K562 (cell line): ENCODE results near the gene PRXL2B. TPM values are rescaled to one million over a fixed set of nuclear protein-coding genes. Genes with fewer than 3 reads are reported as not detected.

Experiments
- ATAC-seq: fragments of 200-7000 bp; cut with Tn5 transposase; 3 replicates; pipeline ENCODE4 v1.9.1; 2020; ENCODE audit warnings: moderate library complexity
- BruUV-seq: library from RNA; stranded (reverse); fragments of 400-500 nt; replicated peaks from 2 replicates; lab custom pipeline; 2021; lab: Mats Ljungman, UMichigan
- CTCF ChIA-PET: fragments of 300-600 bp; formaldehyde crosslinking; extraction: SDS; loops from one replicate; lab custom pipeline; 2021; ENCODE audit warnings: low intra/inter-chr PET ratio; lab: Yijun Ruan, JAX
- POLR2A ChIA-PET: fragments of 300-600, 350-650 bp; sonication (Branson Sonifier 250); formaldehyde crosslinking; extraction: SDS; loops from one replicate; lab custom pipeline; 2021; ENCODE audit warnings: antibody characterized with exemption, inconsistent platforms; lab: Yijun Ruan, JAX
- DNase-seq, 4 experiments: peaks; one replicate each; pipeline versions ENCODE4 v3.0.0 to v3.0.0-alpha.2; 2011 to 2018; ENCODE audit warnings: low spot score in 3 of 4, mixed read lengths in 3 of 4; ENCODE audit errors: extremely low read depth in 1 of 4
- FAIRE-seq: peaks from 2 replicates; lab custom pipeline; 2011; peaks lifted over from hg19 to GRCh38; lab: Jason Lieb, UNC
- H2AFZ ChIP-seq: 2 replicates; pipeline ENCODE4 v1.6.0; 2011; ENCODE audit warnings: low read depth, low read length, control low read depth, inconsistent platforms
- H3K27ac ChIP-seq: fragments of 200-600 bp; 3 replicates; pipeline ENCODE4 v1.8.0; 2011; ENCODE audit warnings: low read depth, mild to moderate bottlenecking, control low read depth, inconsistent platforms, low read length, moderate library complexity, mixed read lengths; ENCODE audit errors: extremely low read depth
- H3K27me3 ChIP-seq, 2 experiments: fragments of 300-600 bp in 1 of 2; 2 replicates in 1 of 2; 3 replicates in 1 of 2; pipeline versions ENCODE4 v1.6.0 to v1.8.0; 2011; ENCODE audit warnings: inconsistent platforms in 2 of 2, low read length in 2 of 2, mild to moderate bottlenecking in 1 of 2, mixed read lengths in 1 of 2, moderate library complexity in 1 of 2; ENCODE audit not compliant: control insufficient read depth in 2 of 2, insufficient read depth in 2 of 2
- H3K36me3 ChIP-seq: fragments of 300-600 bp; 3 replicates; pipeline ENCODE4 v1.8.0; 2011; ENCODE audit warnings: mild to moderate bottlenecking, low read length, inconsistent platforms; ENCODE audit not compliant: control insufficient read depth, insufficient read depth
- H3K4me1 ChIP-seq, 2 experiments: fragments of 200-600 bp in 1 of 2; replicated peaks in 1 of 2; 2 replicates in 1 of 2; 3 replicates in 1 of 2; pipeline versions ENCODE4 v1.5.1 to v1.8.0; 2011; ENCODE audit warnings: inconsistent platforms in 2 of 2, low read length in 2 of 2, mild to moderate bottlenecking in 1 of 2, mixed read lengths in 1 of 2, moderate library complexity in 1 of 2; ENCODE audit not compliant: control insufficient read depth in 2 of 2, insufficient read depth in 2 of 2
- H3K4me2 ChIP-seq: 2 replicates; pipeline ENCODE4 v1.6.1; 2011; ENCODE audit warnings: low read length, control low read depth, inconsistent platforms, mixed read lengths; ENCODE audit not compliant: insufficient read depth
- H3K4me3 ChIP-seq: fragments of 200-600 bp; sonication (generic), shearing (Covaris generic); 2 replicates; pipeline ENCODE4 v1.5.1; 2016; ENCODE audit warnings: control low read depth, inconsistent platforms
- H3K79me2 ChIP-seq: fragments of 200-600 bp; 3 replicates; pipeline ENCODE4 v1.8.0; 2011; ENCODE audit warnings: low read length, inconsistent platforms; ENCODE audit not compliant: control insufficient read depth, insufficient read depth
- H3K9ac ChIP-seq, 2 experiments: 2 replicates each; pipeline versions ENCODE4 v1.6.0 to v1.6.1; 2011; ENCODE audit warnings: low read depth in 2 of 2, low read length in 2 of 2, control low read depth in 1 of 2, inconsistent platforms in 1 of 2, mild to moderate bottlenecking in 1 of 2, mixed read lengths in 1 of 2; ENCODE audit not compliant: insufficient read depth in 1 of 2
- H3K9me1 ChIP-seq: one replicate; pipeline ENCODE4 v1.6.0; 2011; ENCODE audit warnings: inconsistent platforms, mild to moderate bottlenecking, low read length, moderate library complexity; ENCODE audit not compliant: control insufficient read depth, insufficient read depth
- H3K9me3 ChIP-seq: replicated peaks from 2 replicates; pipeline ENCODE4 v1.5.1; 2011; ENCODE audit warnings: low read depth, low read length, inconsistent platforms; ENCODE audit not compliant: control insufficient read depth, insufficient read depth
- H4K20me1 ChIP-seq: replicated peaks from 2 replicates; pipeline ENCODE4 v1.6.1; 2011; ENCODE audit warnings: low read length, inconsistent platforms, mixed read lengths; ENCODE audit not compliant: control insufficient read depth, insufficient read depth
- DPF2 ChIP-seq: fragments of 450-650 bp; IDR thresholded peaks from 2 replicates; pipeline ENCODE4 v1.6.1; 2016
- PTBP1 ChIP-seq: fragments of 200-400 bp; formaldehyde crosslinking; IDR thresholded peaks from 2 replicates; pipeline ENCODE4 v1.6.1; 2017; ENCODE audit warnings: low read depth, low read length
- RBM22 ChIP-seq: fragments of 200-400 bp; formaldehyde crosslinking; IDR thresholded peaks from 2 replicates; pipeline ENCODE4 v1.6.1; 2018; ENCODE audit warnings: low read length, low read depth; ENCODE audit not compliant: poor library complexity, severe bottlenecking
- SFPQ ChIP-seq: fragments of 200-400 bp; formaldehyde crosslinking; IDR thresholded peaks from 2 replicates; pipeline ENCODE4 v1.6.1; 2017; ENCODE audit warnings: mild to moderate bottlenecking, low read depth, low read length, moderate library complexity
- TRIM24 ChIP-seq, 2 experiments: fragments of 450-650 bp; IDR thresholded peaks; 2 replicates each; pipeline ENCODE4 v1.6.1; 2016
- ZHX1 ChIP-seq: fragments of 150-350 bp; conservative IDR thresholded peaks from 2 replicates; pipeline ENCODE4 v1.6.1; 2014; ENCODE audit warnings: low read length
- ZNF175 ChIP-seq: fragments of 200-800 bp; sonication (Bioruptor generic); IDR thresholded peaks from 2 replicates; pipeline ENCODE4 v1.6.1; 2016; ENCODE audit warnings: low read depth, mild to moderate bottlenecking, missing genetic modification characterization, missing compliant biosample characterization
- ZNF280A ChIP-seq: fragments of 450-650 bp; IDR thresholded peaks from 2 replicates; pipeline ENCODE4 v1.6.1; 2018; ENCODE audit warnings: mild to moderate bottlenecking, low read depth; ENCODE audit not compliant: partially characterized antibody
- ZNF764 ChIP-seq: fragments of 250-450 bp; sonication (Bioruptor Pico); IDR thresholded peaks from 2 replicates; pipeline ENCODE4 v1.4.0; 2020; ENCODE audit warnings: low read depth, mild to moderate bottlenecking, moderate library complexity
- WGBS: fragments of 100-300 bp; shearing (Covaris generic); methylation state at CpG from one replicate; pipeline ENCODE4 v1.1.6; 2016; ENCODE audit warnings: low coverage, mixed read lengths; ENCODE audit not compliant: insufficient coverage; ENCODE audit errors: missing lambda C conversion rate; 5-methylcytosine and 5-hydroxymethylcytosine counted together
- in situ Hi-C: fragments of 300-500 bp; cut with MboI; formaldehyde crosslinking; loops from 4 replicates; pipeline ENCODE4 v1.15.0; 2018; ENCODE audit warnings: inconsistent platforms, mixed read lengths
- intact Hi-C: fragments of 100-400 bp; cut with micrococcal nuclease; formaldehyde crosslinking; loops from 2 replicates; pipeline ENCODE4 v1.14.2; 2022
- polyA plus RNA-seq, 8 experiments: library from polyadenylated mRNA; depleted of rRNA in 4 of 8; stranded (reverse) in 5 of 8; unstranded in 3 of 8; fragments of >200 nt; fragmentation: Nextera tagmentation in 2 of 8; fragmentation: Illumina TruSeq in 1 of 8; extraction: Ambion mirVana in 2 of 8; extraction: Trizol in 1 of 8; gene quantifications; 2 replicates each; pipeline versions ENCODE4 v1.2.1 to v1.2.3, GENCODE V29; 2011 to 2014; ENCODE audit warnings: inconsistent platforms in 1 of 8, missing spikeins in 1 of 8
- total RNA-seq, 7 experiments: library from RNA; depleted of rRNA in 6 of 7; stranded (reverse); fragments of >200 nt in 6 of 7; fragmentation: Illumina TruSeq in 2 of 7; extraction: Trizol in 2 of 7; gene quantifications; 2 replicates each; pipeline versions ENCODE4 v1.2.1 to v1.2.3, GENCODE V29; 2011 to 2021; ENCODE audit warnings: low replicate concordance in 1 of 7
- TF ChIP-seq, protein P1 (sequence below): fragments of 250-450 bp; sonication (Bioruptor Pico); IDR thresholded peaks from 2 replicates; pipeline ENCODE4 v1.8.0; 2022; ENCODE audit warnings: moderate library complexity, mild to moderate bottlenecking, inconsistent platforms
- TF ChIP-seq, protein P2 (sequence below): fragments of 450-650 bp; IDR thresholded peaks from 2 replicates; pipeline ENCODE4 v1.6.1; 2016; ENCODE audit warnings: borderline replicate concordance

The PRXL2B gene
- total and polyA plus RNA-seq, 9 of the 15 experiments (the other 6 are each of a cell fraction or from before 2014, with no cell fraction given) = 0.99 to 25.3 (median 11.8) TPM

DNA sequence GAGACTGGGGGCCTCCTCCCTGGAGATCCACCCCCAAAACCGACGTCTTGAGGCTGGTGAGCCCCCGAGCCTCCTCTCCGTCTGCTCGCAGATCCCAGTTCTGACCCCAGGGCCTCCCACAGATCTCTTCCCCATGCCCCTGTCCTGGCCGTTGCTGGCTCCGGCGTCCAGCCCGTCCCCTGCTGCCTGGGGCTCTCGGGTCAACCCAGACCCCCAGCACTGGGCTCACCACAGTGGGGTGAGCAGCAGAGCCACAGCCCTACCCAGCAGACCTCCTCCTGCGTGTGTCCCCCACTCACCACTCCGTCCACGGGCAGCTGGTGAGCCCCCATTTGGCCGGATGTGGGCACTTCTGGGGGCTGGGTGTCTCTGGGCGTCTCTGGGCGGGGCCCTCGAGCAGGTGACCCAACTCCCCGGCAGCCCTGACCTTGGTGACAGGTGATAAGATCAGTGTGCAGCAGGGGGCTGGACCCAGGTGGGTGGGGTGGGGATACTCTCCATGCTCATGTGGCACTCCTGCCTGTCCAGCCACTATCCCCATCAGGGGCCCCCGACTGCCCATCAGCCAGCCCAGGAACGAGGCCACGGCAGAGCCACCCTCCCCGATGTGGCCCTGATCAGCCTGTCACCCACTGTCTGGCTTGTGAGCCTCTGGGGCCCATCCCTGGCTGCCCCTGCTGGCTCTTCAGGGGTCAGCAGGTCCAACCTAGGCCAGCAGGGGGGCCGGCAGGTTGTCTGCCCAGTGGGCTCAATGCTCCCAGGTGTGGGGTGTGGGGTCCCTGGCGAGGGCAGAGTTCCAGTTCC lies 29.7 kb upstream of the PRXL2B start:
- peak overlapping the region; percentile 51 to 92; a peak in 3 of 4 replicates for H3K9ac ChIP-seq
- no peaks in the 10 kb centered on the region for H4K20me1 ChIP-seq
- peaks cover 26 to 83% of the 10 kb centered on the region in 2 experiments for H3K4me1 ChIP-seq
- FAIRE-seq (no peak), ATAC-seq (peak; percentile 38), DNase-seq (peak in 3 of 4 experiments; percentile 43 to 74 (median 71))
- 0 out of 5 replicates have a peak, but pooled peaks cover 0 to 4% of the 10 kb centered on the region in 2 experiments for H3K27me3 ChIP-seq
- H3K9me3 ChIP-seq = no peaks in the 10 kb centered on the region
- ChIA-PET CTCF (interaction anchor here (2.7 kb wide), 1 partner anchor 230 kb away, joined by 22 read pairs; no protein-coding TSS in a partner anchor), POLR2A (interaction anchor here (0.6 to 1.8 kb wide), 6 partner anchors 10 to 386 kb away, joined by 3 to 8 read pairs (median 3); partner anchors contain the start of gene PRXL2B)
- intact Hi-C loops (no loop called here), in situ Hi-C loops (no loop called here)
- H3K36me3 ChIP-seq = no peaks in the 10 kb centered on the region
- peak overlapping the region; percentile 69 for H3K4me2 ChIP-seq
- H3K27ac ChIP-seq = peak overlapping the region; percentile 51; the same call in 1 of the 3 replicates
- H3K4me3 ChIP-seq = peak overlapping the region; percentile 25
- no peaks in the 10 kb centered on the region for H3K79me2 ChIP-seq
- WGBS = 12% methylated on average over 20 of the region's 24 CpGs
- no peaks in the 10 kb centered on the region for H3K9me1 ChIP-seq
- BruUV-seq = no TSS peak
- H2AFZ ChIP-seq = peak overlapping the region; percentile 86
- TF ChIP-seq PTBP1 (no peak), ZNF175 (CRISPR knock-in tag) (0 out of 2 replicates have a peak, but pooled peaks have one; percentile 1), DPF2 (no peak), ZHX1 (no peak), ZNF764 (CRISPR knock-in tag) (no peak), RBM22 (no peak), ZNF280A (no peak), SFPQ (no peak), TRIM24 (IDR thresholded peaks at IDR 0.05) (no peak)
- TF ChIP-seq, protein P1, sequence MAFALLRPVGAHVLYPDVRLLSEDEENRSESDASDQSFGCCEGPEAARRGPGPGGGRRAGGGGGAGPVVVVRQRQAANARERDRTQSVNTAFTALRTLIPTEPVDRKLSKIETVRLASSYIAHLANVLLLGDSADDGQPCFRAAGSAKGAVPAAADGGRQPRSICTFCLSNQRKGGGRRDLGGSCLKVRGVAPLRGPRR (CRISPR knock-in tag) = no peak
- TF ChIP-seq, protein P2, sequence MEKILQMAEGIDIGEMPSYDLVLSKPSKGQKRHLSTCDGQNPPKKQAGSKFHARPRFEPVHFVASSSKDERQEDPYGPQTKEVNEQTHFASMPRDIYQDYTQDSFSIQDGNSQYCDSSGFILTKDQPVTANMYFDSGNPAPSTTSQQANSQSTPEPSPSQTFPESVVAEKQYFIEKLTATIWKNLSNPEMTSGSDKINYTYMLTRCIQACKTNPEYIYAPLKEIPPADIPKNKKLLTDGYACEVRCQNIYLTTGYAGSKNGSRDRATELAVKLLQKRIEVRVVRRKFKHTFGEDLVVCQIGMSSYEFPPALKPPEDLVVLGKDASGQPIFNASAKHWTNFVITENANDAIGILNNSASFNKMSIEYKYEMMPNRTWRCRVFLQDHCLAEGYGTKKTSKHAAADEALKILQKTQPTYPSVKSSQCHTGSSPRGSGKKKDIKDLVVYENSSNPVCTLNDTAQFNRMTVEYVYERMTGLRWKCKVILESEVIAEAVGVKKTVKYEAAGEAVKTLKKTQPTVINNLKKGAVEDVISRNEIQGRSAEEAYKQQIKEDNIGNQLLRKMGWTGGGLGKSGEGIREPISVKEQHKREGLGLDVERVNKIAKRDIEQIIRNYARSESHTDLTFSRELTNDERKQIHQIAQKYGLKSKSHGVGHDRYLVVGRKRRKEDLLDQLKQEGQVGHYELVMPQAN = no peak
